SHP77 treated with DMSO at 0.1 percent for 48 hours (cell line): ENCODE data around the gene OR5K4.
"Not testable (repeated sequence)": the region's sequence is repeated elsewhere in the genome, so short reads cannot be mapped to it uniquely, and the experiment has no call there.

ENCODE experiments used
- DNase-seq: peaks from one replicate; lab custom pipeline; 2025; lab: John Stamatoyannopoulos, UW

The OR5K4 gene

GRCh38 chr3:98371186-98371585 lies 17.5 kb downstream of the OR5K4 start:
- DNase-seq: no peak

GRCh38 chr3:98371853-98372252 lies 18.2 kb downstream of the OR5K4 start:
- DNase-seq: no peak

- DNase-seq: no peak
These were observed 18.8 kb downstream of the OR5K4 start for GRCh38 chr3:98372445-98372844.

GRCh38 chr3:98376631-98377030 lies 23.0 kb downstream of the OR5K4 start:
- no peak for DNase-seq

- no peak for DNase-seq
These were observed 34.5 kb downstream of the OR5K4 start for GRCh38 chr3:98388147-98388546.

GRCh38 chr3:98390366-98390765 lies 36.7 kb downstream of the OR5K4 start, which contains the start of gene OR5K3:
TSS of gene OR5K3 (plus strand) at chr3:98390666. CDS start at chr3:98390666, 0 bp downstream.
- DNase-seq: no peak

- no peak for DNase-seq
These were observed 41.4 kb downstream of the OR5K4 start for GRCh38 chr3:98395101-98395500.

GRCh38 chr3:98396482-98396881 lies 42.8 kb downstream of the OR5K4 start:
- not testable (repeated sequence) for DNase-seq

GRCh38 chr3:98398513-98398912 lies 44.9 kb downstream of the OR5K4 start:
- no peak for DNase-seq

GRCh38 chr3:98402507-98402906 lies 48.9 kb downstream of the OR5K4 start:
- DNase-seq: no peak

GRCh38 chr3:98404010-98404409 lies 50.4 kb downstream of the OR5K4 start:
- DNase-seq: no peak
